ENCODE data around the gene NCF4. TPM values are rescaled to one million over a fixed set of nuclear protein-coding genes. Genes with fewer than 3 reads are reported as not detected.

The NCF4 gene
- total RNA-seq, 2 donors from 2014 or later: 8.5 to 15.8 TPM

DNA sequence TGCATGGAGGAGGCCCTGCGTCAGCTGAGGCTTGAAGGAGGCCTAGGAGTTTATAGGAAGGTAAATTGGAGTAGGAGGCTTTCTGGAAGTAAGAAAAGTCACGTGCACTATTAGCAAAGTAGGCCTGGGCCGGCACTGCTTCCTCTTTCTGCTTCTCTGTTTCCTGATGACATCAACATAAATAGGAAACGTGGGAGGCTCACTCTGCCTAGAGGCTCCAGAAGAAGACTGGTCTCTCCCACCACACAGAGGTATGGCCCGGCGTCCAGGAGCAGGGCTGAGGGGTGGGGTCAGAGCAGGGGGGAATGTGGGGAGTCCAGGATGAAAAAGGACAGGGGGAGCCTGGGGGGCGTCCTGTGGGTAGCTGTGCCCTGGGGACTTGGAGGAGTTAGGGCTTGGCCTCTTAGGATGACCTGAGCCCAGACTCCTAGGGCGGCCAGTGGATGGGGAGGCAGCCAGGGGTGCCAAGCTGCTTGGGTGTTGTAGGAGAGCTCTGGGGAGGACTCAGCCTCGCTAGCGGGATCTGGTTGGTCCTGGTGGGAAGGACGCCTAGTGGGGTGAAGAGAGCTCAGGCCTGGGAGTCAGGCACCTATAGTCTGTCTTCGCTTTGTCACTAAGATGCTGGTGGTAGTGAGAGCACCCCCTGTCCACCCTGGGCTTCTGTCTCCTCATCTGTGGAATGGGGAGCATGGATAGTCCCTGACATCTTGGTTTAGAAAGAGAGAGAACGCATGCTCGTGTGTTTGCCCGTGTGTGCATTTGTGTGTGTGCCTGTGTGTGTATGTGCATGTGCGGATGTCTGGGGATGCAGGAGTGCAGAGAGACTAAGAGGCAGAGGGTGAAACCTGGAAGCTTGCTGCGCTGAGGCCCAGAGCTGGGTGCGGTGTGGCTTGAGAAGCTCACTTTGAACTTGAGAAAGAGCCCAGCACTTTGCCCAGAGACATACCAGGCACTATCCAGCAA is 52.9 kb downstream of the NCF4 start, which contains the start of gene CSF2RB:
Gene CSF2RB, plus strand, starts transcription at position 202 of the 963 bp plus-strand sequence. CDS start 8,580 bp downstream, outside the sequence.
- Mint-ChIP-seq H3K27ac (no peak within 1 kb of the TSS), H3K4me1 (ENCODE audit: low read depth) (no peaks in the 10 kb centered on the region), H3K4me3 (no peak within 1 kb of the TSS), H3K9me3 (no peaks in the 10 kb centered on the region), H3K27me3 (ENCODE audit: low read depth) (peaks cover 49% of the 10 kb centered on the region), H3K36me3 (ENCODE audit: insufficient read depth in 2 of 2) (no peaks in the 10 kb centered on the region)
- DNase-seq: no peak
- no peak for ATAC-seq (replicated peaks in 1 of 2)

DNA sequence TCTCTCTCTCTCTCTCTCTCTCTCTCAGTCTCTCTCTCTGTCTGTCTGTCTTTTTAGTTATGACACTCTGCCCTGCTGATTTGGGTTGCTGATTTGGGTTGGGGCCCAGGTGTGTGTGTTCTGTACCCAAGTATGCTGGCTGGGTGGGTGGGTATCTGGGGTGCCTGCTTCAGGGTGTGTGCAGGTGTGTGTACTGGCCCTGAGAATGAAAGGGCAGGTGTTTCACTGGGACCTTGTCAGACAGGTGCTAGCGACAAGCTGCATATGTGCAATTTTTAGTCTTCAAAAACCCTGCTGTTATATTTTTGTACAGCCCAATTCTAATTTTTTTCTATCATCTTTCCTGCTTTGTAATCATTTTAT is 53.6 kb downstream of the NCF4 start:
- Mint-ChIP-seq H3K9me3 (no peaks in the 10 kb centered on the region), H3K4me1 (ENCODE audit: low read depth) (no peaks in the 10 kb centered on the region), H3K27me3 (ENCODE audit: low read depth) (peaks cover 55% of the 10 kb centered on the region), H3K4me3 (no peak overlapping the region), H3K36me3 (ENCODE audit: insufficient read depth in 2 of 2) (no peaks in the 10 kb centered on the region), H3K27ac (no peak overlapping the region)
- DNase-seq: no peak
- ATAC-seq (replicated peaks in 1 of 2): no peak

DNA sequence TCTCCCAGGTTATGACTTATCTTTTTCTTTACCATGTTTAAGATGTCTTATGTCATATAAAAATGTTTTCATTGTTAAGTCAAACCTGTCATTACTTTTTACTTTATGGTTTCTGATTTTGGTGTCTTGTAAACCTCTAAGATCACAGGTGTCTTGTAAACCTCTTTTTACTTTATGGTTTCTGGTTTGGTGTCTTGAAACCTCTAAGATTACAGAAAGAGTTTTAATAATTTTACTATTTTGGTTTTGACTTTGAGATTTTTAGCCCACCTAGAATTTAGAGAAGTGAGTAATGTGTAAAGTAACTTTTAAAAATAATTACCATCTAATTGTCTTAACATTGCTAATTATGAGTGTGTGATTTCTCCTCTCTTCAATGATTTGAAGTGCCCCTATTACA is 55.2 kb downstream of the NCF4 start:
- DNase-seq: no peak
- H3K4me3 Mint-ChIP-seq: no peak overlapping the region
- no peaks in the 10 kb centered on the region for H3K36me3 Mint-ChIP-seq (ENCODE audit: insufficient read depth in 2 of 2)
- peaks cover 52% of the 10 kb centered on the region for H3K27me3 Mint-ChIP-seq (ENCODE audit: low read depth)
- H3K27ac Mint-ChIP-seq: no peak overlapping the region
- no peaks in the 10 kb centered on the region for H3K9me3 Mint-ChIP-seq
- peaks cover 2% of the 10 kb centered on the region for H3K4me1 Mint-ChIP-seq (ENCODE audit: low read depth)
- ATAC-seq (replicated peaks in 1 of 2): no peak

DNA sequence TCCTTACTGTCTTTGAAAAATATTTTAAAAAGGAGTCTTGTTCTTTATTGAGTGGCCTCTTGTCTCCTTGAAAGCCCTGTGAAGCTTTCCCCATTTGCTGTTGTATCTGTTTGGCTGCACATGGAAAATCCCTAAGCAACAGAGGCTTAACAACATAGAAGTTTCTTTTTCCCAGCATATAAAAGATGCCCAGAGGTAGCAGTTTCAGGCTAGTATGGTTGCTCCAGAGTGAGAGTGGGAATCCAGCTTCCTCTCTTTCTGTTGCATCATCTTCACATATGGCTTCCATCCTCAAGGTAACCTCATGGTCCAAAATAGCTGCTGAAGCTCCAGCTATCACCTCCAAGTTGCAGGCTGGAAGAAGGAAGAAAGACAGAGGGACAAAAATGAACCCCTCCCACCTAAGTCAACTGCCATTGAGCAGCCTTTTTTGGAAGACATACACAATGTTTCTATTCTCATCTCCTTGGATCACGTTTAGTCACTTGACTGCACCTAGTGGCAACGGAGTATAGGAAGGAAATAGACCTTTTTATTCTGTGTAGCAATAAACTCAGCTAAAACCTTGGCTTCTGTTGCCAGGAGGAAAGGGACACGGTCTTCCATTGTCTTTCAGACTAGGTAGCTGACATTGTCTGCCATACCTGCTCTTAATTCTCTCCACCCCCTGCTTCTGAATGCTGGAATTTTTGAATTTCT is 57.9 kb downstream of the NCF4 start:
- no peaks in the 10 kb centered on the region for H3K36me3 Mint-ChIP-seq (ENCODE audit: insufficient read depth in 2 of 2)

DNA sequence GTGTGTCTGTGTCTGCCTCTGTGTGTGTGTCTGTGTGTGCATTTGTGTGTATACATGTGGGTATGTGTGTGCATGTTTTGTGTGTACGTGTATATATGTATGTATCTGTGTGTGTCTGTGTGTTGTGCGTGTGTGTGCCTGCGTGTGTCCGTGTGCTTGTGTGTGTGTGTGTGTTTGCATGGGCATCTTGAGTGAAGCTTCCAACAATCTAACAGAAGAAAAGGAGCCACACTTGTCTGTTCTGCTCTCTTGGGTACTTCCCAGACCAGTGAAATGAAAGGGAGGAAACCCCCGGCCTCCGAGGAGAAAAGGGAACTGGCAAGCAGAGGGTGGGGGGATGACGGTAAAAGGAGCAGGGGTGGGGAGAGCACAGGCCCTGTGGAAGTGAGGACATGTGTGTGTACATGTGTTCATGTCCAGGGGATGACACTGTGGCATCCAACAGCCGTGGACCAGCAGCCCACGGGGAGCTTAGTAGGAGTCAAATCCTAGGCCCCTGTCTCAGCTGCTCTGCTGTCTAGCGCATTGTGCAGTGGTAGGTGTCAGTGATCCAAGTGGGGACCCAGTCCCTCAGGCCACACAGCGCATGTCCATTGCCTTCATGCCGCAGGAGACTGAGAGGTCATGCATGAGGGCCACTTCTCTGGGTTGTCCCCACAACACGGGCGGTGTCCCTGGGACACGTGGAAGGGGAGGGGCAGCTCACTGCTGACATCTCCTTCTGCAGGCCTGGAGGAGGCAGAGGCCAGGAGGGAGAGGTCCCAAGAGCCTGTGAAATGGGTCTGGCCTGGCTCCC is 60.7 kb downstream of the NCF4 start:
- Mint-ChIP-seq H3K9me3 (no peaks in the 10 kb centered on the region), H3K4me1 (ENCODE audit: low read depth) (peaks cover 7% of the 10 kb centered on the region), H3K27ac (peak overlapping the region; percentile 0), H3K27me3 (ENCODE audit: low read depth) (peaks cover 41% of the 10 kb centered on the region), H3K36me3 (ENCODE audit: insufficient read depth in 2 of 2) (no peaks in the 10 kb centered on the region), H3K4me3 (no peak overlapping the region)
- ATAC-seq (replicated peaks in 1 of 2) (peak; percentile 34 to 58), DNase-seq (peak; percentile 14 to 17)

More for the DNA sequence above, 57.9 kb downstream of the NCF4 start:
- no peak for DNase-seq
- Mint-ChIP-seq H3K4me1 (ENCODE audit: low read depth) (peaks cover 7% of the 10 kb centered on the region), H3K27ac (no peak overlapping the region), H3K27me3 (ENCODE audit: low read depth) (peaks cover 32% of the 10 kb centered on the region), H3K4me3 (no peak overlapping the region), H3K9me3 (no peaks in the 10 kb centered on the region)
- ATAC-seq (replicated peaks in 1 of 2): no peak

DNA sequence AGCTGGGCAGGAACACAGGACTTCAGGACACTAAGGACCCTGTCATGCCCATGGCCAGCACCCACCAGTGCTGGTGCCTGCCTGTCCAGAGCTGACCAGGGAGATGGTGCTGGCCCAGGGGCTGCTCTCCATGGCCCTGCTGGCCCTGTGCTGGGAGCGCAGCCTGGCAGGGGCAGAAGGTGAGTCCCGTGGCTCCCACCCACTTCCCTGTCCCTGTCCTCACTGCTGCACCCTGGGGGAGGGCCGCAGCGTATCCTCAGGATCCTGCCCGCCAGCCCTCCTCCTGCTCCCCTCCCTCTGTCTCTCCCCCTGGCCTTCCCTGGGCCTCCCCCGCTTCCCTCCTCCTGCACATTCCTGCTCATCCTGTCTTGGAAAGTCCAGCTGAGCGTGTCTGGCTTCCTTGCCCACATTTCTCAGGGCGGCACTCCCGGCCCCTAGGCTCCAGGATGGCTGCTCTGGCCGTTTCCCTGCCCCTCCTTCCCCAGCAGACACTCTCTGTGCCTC is 61.4 kb downstream of the NCF4 start:
- DNase-seq (no peak), ATAC-seq (replicated peaks in 1 of 2) (no peak)
- Mint-ChIP-seq H3K36me3 (ENCODE audit: insufficient read depth in 2 of 2) (no peaks in the 10 kb centered on the region), H3K27ac (no peak overlapping the region), H3K4me3 (no peak overlapping the region), H3K4me1 (ENCODE audit: low read depth) (peaks cover 7% of the 10 kb centered on the region), H3K27me3 (ENCODE audit: low read depth) (peaks cover 41% of the 10 kb centered on the region), H3K9me3 (no peaks in the 10 kb centered on the region)

DNA sequence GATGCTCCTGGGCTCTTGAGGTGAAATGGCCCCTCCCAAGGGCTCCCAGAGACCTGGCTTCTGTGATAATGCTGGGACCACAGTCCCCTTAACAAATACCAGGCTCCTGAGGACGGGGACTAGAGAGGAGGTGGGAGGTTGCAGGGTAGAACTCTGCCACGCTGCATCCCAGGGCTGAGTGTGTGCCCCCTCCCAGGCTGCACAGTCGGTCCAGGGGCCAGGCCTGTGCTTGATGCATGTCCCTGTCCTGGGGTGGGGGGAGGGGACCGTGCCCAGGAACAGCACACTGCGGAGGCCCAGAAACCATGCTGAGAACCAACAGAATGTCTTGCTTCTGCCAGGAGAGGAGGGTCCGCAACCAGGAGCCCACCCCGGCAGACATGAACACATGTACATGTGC is 61.9 kb downstream of the NCF4 start:
- Mint-ChIP-seq H3K27me3 (ENCODE audit: low read depth) (peaks cover 41% of the 10 kb centered on the region), H3K27ac (no peak overlapping the region), H3K4me1 (ENCODE audit: low read depth) (peaks cover 7% of the 10 kb centered on the region), H3K36me3 (ENCODE audit: insufficient read depth in 2 of 2) (no peaks in the 10 kb centered on the region), H3K9me3 (no peaks in the 10 kb centered on the region), H3K4me3 (no peak overlapping the region)
- ATAC-seq (replicated peaks in 1 of 2): no peak
- no peak for DNase-seq

GRCh38 chr22:36923131-36923788 is 62.5 kb downstream of the NCF4 start:
- H3K9me3 Mint-ChIP-seq: no peaks in the 10 kb centered on the region
- H3K4me1 Mint-ChIP-seq (ENCODE audit: low read depth): peaks cover 7% of the 10 kb centered on the region
- no peaks in the 10 kb centered on the region for H3K36me3 Mint-ChIP-seq (ENCODE audit: insufficient read depth in 2 of 2)
- H3K27me3 Mint-ChIP-seq (ENCODE audit: low read depth): peaks cover 39% of the 10 kb centered on the region
- H3K4me3 Mint-ChIP-seq: no peak overlapping the region
- ATAC-seq (replicated peaks in 1 of 2) (no peak), DNase-seq (no peak)
- H3K27ac Mint-ChIP-seq: no peak overlapping the region

DNA sequence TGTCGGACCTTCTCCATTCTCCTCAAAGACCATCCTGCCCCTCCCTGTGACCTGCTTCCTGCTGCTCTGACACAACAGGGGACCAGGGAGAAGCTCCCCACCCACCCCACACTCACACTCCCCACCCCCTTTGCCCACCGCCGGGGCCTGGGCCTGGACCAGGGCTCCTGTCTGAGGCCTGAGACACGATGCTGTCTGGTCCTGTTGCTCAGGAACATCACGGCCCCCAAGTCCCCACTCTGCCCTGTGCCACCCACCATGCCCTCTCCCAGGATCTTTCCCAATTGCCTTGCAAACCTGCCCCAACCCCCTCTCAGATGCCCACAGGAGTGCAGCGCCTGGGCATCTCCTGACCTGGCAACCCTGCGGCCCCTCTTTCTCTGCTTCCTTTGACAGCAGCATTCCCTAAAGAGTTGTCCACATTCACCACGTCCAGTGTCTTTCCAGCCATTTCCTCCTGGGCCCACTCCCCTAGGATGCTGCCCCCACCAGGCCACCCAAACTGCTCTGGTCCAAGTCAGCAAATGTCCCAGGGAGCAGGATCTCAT is 63.4 kb downstream of the NCF4 start:
- H3K4me3 Mint-ChIP-seq: no peak overlapping the region
- no peaks in the 10 kb centered on the region for H3K9me3 Mint-ChIP-seq
- H3K27ac Mint-ChIP-seq: no peak overlapping the region
- DNase-seq (no peak), ATAC-seq (replicated peaks in 1 of 2) (no peak)
- no peaks in the 10 kb centered on the region for H3K36me3 Mint-ChIP-seq (ENCODE audit: insufficient read depth in 2 of 2)
- peaks cover 30% of the 10 kb centered on the region for H3K27me3 Mint-ChIP-seq (ENCODE audit: low read depth)
- peaks cover 7% of the 10 kb centered on the region for H3K4me1 Mint-ChIP-seq (ENCODE audit: low read depth)

DNA sequence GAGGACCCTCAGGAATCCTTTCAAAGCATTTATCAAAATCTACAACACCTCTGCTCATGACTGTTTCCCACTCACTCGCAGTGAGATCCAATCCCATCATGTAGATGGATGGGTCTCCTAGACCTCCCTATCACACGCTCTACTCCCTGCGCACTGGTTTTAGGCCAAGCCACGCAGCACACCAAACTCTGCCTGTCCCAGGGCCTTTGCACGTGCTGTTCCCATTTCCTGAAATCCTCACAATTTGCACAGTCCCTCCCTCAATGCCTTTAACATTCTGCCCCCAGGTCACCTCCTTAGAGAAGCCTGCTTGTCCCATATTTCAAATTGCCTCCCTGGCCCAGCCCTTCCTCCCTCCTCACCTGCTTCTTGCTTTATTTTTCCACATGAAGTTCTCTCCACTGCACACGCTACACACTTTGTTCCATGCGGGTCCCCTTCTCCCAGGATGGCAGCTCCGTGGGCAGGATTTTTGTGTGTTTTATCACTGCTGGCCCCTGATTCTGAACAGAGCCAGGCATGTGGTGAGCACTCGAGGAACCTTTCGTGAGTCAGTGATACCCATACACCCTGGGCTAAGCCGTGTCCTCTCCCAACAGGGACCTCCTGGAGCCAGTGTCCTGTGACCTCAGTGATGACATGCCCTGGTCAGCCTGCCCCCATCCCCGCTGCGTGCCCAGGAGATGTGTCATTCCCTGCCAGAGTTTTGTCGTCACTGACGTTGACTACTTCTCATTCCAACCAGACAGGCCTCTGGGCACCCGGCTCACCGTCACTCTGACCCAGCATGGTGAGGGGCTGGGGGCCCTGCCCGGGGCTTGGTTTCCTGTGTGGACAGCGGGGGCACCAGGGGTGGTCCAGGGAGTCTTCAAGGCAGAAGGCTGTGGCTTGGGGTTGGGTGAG is 64.8 kb downstream of the NCF4 start:
- no peak overlapping the region for H3K27ac Mint-ChIP-seq
- H3K4me1 Mint-ChIP-seq (ENCODE audit: low read depth): peaks cover 7% of the 10 kb centered on the region
- H3K9me3 Mint-ChIP-seq: no peaks in the 10 kb centered on the region
- H3K4me3 Mint-ChIP-seq: no peak overlapping the region
- DNase-seq (no peak), ATAC-seq (replicated peaks in 1 of 2) (no peak)
- peaks cover 25% of the 10 kb centered on the region for H3K27me3 Mint-ChIP-seq (ENCODE audit: low read depth)
- no peaks in the 10 kb centered on the region for H3K36me3 Mint-ChIP-seq (ENCODE audit: insufficient read depth in 2 of 2)

DNA sequence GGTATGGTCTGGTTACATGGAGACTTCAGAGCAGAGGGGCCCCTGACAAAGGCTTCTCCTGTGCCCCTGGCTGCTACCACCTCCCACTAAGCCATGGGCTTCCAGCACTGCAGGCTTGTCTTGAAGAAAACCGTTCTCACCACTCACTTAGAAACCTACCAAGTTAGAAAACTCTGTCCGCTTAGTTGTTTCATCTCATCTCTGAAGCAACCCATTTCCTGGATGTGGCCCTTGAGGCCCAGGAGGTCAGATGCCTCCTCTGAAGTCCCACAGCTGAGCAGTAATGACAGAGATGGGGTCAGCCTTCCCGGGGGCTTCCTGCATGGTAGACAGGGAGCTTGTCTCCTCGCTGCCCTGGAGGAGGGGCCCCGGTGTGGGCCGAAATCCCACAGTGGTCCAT is 65.5 kb downstream of the NCF4 start:
- Mint-ChIP-seq H3K27ac (no peak overlapping the region), H3K4me1 (ENCODE audit: low read depth) (peaks cover 2% of the 10 kb centered on the region)
- no peak for ATAC-seq (replicated peaks in 1 of 2)

More for the DNA sequence above, 65.5 kb downstream of the NCF4 start:
- no peaks in the 10 kb centered on the region for H3K36me3 Mint-ChIP-seq (ENCODE audit: insufficient read depth in 2 of 2)
- no peak for DNase-seq
- peaks cover 19% of the 10 kb centered on the region for H3K27me3 Mint-ChIP-seq (ENCODE audit: low read depth)
- no peak overlapping the region for H3K4me3 Mint-ChIP-seq
- H3K9me3 Mint-ChIP-seq: no peaks in the 10 kb centered on the region

Measured in activated T-cell treated with anti-CD3 and anti-CD28 coated beads, Interleukin-2, amount 50 U/mL, for 72 hours (primary cell).